Ectodermal cell (in vitro differentiated cells): ENCODE measurements around the gene MAGEE1. TPM values are rescaled to one million over a fixed set of nuclear protein-coding genes. Genes with fewer than 3 reads are reported as not detected.

Experiments
- H3K27ac ChIP-seq: 2 replicates; pipeline ENCODE4 v1.7.0; 2013; ENCODE audit warnings: mild to moderate bottlenecking, low read depth, low read length; ENCODE audit not compliant: insufficient read depth, poor library complexity, severe bottlenecking
- H3K27me3 ChIP-seq: 2 replicates; pipeline ENCODE4 v1.7.0; 2013; ENCODE audit warnings: mild to moderate bottlenecking, low read length; ENCODE audit not compliant: insufficient read depth, control insufficient read depth, poor library complexity, severe bottlenecking
- H3K36me3 ChIP-seq: one replicate; pipeline ENCODE4 v1.7.0; 2013; ENCODE audit warnings: low read length; ENCODE audit not compliant: control insufficient read depth, insufficient read depth
- H3K4me1 ChIP-seq: one replicate; pipeline ENCODE4 v1.7.0; 2013; ENCODE audit warnings: low read length; ENCODE audit not compliant: control insufficient read depth, insufficient read depth
- H3K4me3 ChIP-seq: 2 replicates; pipeline ENCODE4 v1.7.0; 2013; ENCODE audit warnings: low read depth, low read length, control low read depth; ENCODE audit not compliant: insufficient read depth
- H3K9me3 ChIP-seq: 2 replicates; pipeline ENCODE4 v1.7.0; 2013; ENCODE audit warnings: mild to moderate bottlenecking, low read length, moderate library complexity; ENCODE audit not compliant: control insufficient read depth
- WGBS, 2 experiments: methylation state at CpG; one replicate each; pipeline ENCODE4 v1.1.7; 2013; ENCODE audit warnings: missing lambda C conversion rate in 2 of 2; 5-methylcytosine and 5-hydroxymethylcytosine counted together
- polyA plus RNA-seq, 4 experiments: library from polyadenylated mRNA; stranded (reverse); fragments of 50-300 nt; gene quantifications; one replicate each; pipeline ENCODE4 v1.2.3, GENCODE V29; 2013

Gene MAGEE1, protein sequence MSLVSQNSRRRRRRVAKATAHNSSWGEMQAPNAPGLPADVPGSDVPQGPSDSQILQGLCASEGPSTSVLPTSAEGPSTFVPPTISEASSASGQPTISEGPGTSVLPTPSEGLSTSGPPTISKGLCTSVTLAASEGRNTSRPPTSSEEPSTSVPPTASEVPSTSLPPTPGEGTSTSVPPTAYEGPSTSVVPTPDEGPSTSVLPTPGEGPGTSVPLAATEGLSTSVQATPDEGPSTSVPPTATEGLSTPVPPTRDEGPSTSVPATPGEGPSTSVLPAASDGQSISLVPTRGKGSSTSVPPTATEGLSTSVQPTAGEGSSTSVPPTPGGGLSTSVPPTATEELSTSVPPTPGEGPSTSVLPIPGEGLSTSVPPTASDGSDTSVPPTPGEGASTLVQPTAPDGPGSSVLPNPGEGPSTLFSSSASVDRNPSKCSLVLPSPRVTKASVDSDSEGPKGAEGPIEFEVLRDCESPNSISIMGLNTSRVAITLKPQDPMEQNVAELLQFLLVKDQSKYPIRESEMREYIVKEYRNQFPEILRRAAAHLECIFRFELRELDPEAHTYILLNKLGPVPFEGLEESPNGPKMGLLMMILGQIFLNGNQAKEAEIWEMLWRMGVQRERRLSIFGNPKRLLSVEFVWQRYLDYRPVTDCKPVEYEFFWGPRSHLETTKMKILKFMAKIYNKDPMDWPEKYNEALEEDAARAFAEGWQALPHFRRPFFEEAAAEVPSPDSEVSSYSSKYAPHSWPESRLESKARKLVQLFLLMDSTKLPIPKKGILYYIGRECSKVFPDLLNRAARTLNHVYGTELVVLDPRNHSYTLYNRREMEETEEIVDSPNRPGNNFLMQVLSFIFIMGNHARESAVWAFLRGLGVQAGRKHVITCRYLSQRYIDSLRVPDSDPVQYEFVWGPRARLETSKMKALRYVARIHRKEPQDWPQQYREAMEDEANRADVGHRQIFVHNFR
- polyA plus RNA-seq (2013, experiment 1 of 4), result 9.9 TPM
- 9.7 TPM for polyA plus RNA-seq (2013, experiment 2 of 4)
- polyA plus RNA-seq (2013, experiment 3 of 4), result 8.1 TPM
- 8.8 TPM for polyA plus RNA-seq (2013, experiment 4 of 4)

DNA sequence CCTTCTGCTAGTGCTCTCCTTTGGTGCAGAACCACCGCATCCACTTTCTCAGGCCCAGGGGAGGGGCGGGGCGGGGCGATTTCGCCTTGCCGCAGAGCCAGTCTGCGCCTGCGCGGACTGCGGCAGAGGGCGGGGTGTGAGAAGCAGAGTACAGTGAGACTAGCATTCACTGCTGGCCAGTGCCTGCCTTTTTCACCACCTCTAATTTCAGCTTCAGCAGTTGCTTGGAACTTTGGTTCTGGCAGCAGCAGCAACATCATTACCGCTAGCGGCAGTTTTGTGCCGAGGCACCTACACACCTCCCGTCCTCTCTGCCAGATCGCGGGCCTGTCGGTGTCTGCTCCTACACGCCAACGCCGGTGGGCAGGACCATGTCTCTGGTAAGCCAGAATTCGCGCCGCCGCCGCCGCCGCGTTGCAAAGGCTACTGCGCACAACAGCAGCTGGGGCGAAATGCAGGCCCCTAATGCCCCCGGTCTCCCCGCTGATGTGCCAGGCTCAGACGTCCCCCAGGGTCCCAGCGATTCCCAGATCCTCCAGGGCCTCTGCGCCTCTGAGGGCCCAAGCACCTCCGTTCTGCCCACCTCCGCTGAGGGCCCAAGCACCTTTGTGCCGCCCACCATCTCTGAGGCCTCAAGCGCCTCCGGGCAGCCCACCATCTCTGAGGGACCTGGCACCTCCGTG lies at the start of gene MAGEE1:
MAGEE1 (plus strand) TSS at position 151 of the 683 bp plus-strand sequence; CDS start at position 372, 221 bp downstream.
- Histone ChIP-seq H3K36me3 (no peaks in the 10 kb centered on the region), H3K4me1 (no peaks in the 10 kb centered on the region), H3K27ac (no peak within 1 kb of the TSS), H3K9me3 (no peaks in the 10 kb centered on the region), H3K4me3 (peak within 1 kb of the TSS; percentile 63), H3K27me3 (no peaks in the 10 kb centered on the region)
- 0% methylated on average over 38 to 42 of the region's 42 CpGs for WGBS, 2 experiments

DNA sequence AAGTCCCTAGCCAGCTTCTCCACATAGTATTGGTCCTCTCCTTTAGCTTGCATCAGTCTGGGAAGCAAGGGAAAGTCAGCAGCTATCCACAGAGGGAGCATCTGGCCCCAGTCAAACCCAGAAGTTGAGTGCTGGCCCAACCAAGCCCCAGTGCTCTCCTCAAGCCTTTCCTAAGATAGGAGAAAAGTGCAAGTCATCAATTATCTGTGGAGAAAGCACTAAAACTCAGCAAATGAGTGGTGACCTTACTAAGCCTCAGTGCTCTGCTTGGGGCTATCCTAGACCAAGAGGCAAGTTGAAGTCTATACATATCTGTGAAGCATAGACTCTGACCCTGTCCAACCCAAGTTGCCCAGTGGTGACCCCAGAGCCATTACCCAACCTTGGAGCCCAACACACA lies 28.5 kb upstream of the MAGEE1 start:
- H3K4me3 ChIP-seq, result no peak overlapping the region

DNA sequence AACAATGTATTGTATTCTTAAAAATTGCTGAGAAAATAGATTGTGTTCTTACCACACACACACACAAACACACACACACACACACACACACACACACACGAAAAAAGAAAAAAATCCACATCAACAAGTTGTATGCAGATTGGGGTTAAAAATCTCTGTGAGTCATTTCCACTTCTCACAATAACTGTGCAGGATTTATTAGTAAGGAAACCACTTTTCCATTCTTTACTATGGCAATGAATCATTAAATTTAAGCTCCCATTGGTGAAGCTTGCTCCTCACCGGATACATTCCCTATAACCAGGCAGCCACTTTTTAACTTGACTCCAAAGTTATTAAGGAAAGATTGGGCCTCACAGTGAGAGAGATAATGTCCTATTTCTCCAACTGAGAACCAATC lies 19.7 kb upstream of the MAGEE1 start:
- Histone ChIP-seq H3K27ac (no peak overlapping the region), H3K4me3 (no peak overlapping the region), H3K4me1 (no peaks in the 10 kb centered on the region), H3K36me3 (no peaks in the 10 kb centered on the region), H3K27me3 (no peaks in the 10 kb centered on the region), H3K9me3 (no peaks in the 10 kb centered on the region)
- 67 to 100% methylated on average over 1 of the region's 2 CpGs for WGBS, 2 experiments

More for the DNA sequence above, 28.5 kb upstream of the MAGEE1 start:
- H3K36me3 ChIP-seq, result no peaks in the 10 kb centered on the region
- H3K27ac ChIP-seq, result no peak overlapping the region
- no peaks in the 10 kb centered on the region for H3K9me3 ChIP-seq
- H3K27me3 ChIP-seq, result no peaks in the 10 kb centered on the region
- no peaks in the 10 kb centered on the region for H3K4me1 ChIP-seq

DNA sequence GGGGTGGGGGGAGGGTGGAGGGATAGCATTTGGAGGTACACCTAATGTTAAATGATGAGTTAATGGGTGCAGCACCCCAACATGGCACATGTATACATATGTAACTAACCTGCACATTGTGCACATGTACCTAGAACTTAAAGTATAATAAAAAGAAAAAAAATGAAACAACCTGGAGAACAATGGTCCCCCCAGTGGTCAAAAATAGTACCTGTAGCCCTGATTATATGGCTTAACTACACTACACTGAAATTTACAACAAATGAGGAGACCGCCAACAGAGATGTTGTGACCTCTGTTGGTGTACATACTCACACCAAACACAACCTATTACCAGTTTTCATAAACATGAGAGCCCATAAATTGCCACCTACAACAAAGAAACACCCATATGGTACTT lies 7.3 kb upstream of the MAGEE1 start:
- no peaks in the 10 kb centered on the region for H3K27me3 ChIP-seq
- no peaks in the 10 kb centered on the region for H3K4me1 ChIP-seq
- 90 to 92% methylated on average over 1 of the region's 1 CpG for WGBS, 2 experiments
- H3K9me3 ChIP-seq, result no peaks in the 10 kb centered on the region
- H3K27ac ChIP-seq, result no peak overlapping the region
- H3K36me3 ChIP-seq, result no peaks in the 10 kb centered on the region
- H3K4me3 ChIP-seq, result no peak overlapping the region

DNA sequence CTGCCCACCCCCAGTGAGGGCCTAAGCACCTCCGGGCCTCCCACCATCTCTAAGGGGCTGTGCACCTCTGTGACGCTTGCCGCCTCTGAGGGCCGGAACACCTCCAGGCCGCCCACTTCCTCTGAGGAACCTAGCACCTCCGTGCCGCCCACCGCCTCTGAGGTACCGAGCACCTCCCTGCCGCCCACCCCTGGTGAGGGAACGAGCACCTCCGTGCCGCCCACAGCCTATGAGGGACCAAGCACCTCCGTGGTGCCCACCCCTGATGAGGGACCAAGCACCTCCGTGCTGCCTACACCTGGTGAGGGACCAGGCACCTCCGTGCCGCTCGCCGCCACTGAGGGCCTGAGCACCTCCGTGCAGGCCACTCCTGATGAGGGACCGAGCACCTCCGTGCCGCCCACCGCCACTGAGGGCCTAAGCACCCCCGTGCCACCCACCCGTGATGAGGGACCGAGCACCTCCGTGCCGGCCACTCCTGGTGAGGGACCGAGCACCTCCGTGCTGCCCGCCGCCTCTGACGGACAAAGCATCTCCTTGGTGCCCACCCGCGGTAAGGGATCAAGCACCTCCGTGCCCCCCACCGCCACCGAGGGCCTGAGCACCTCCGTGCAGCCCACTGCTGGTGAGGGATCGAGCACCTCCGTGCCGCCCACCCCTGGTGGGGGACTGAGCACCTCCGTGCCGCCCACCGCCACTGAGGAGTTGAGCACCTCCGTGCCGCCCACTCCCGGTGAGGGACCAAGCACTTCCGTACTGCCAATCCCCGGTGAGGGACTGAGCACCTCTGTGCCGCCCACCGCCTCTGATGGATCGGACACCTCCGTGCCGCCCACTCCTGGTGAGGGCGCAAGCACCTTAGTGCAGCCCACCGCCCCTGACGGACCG lies 977 bp downstream of the MAGEE1 start:
- peak overlapping the region; percentile 63 for H3K4me3 ChIP-seq
- H3K36me3 ChIP-seq, result no peaks in the 10 kb centered on the region
- H3K27ac ChIP-seq, result no peak overlapping the region
- no peaks in the 10 kb centered on the region for H3K4me1 ChIP-seq
- 43% methylated on average over 60 of the region's 60 CpGs for WGBS, 2 experiments
- H3K27me3 ChIP-seq, result no peaks in the 10 kb centered on the region
- H3K9me3 ChIP-seq, result no peaks in the 10 kb centered on the region

DNA sequence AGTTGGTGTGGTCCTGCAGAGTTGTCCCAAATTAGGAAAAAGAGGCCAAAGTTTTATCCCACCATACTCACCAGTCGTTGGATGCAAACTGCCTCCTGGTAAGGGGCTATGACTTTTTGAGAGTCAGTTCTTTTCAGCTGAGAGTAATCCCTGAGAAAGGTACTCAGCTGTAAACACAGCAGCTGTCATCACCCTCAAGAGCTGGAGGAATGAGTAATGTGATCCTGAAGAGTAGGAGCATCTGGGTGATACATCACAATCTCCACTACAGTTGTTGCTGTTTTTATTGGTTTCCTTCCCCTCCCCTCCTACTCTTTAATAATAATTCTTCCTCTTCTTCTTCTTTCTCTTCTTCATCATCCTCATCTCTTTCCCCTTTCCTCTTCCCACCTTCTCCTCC lies 5.7 kb downstream of the MAGEE1 start:
- Histone ChIP-seq H3K9me3 (no peaks in the 10 kb centered on the region), H3K4me1 (no peaks in the 10 kb centered on the region), H3K4me3 (no peak overlapping the region), H3K27me3 (no peaks in the 10 kb centered on the region), H3K27ac (no peak overlapping the region), H3K36me3 (no peaks in the 10 kb centered on the region)
- WGBS, 2 experiments, result 33% methylated on average over 1 of the region's 1 CpG; no CpG with 5 or more reads in 1 of the 2 experiments

DNA sequence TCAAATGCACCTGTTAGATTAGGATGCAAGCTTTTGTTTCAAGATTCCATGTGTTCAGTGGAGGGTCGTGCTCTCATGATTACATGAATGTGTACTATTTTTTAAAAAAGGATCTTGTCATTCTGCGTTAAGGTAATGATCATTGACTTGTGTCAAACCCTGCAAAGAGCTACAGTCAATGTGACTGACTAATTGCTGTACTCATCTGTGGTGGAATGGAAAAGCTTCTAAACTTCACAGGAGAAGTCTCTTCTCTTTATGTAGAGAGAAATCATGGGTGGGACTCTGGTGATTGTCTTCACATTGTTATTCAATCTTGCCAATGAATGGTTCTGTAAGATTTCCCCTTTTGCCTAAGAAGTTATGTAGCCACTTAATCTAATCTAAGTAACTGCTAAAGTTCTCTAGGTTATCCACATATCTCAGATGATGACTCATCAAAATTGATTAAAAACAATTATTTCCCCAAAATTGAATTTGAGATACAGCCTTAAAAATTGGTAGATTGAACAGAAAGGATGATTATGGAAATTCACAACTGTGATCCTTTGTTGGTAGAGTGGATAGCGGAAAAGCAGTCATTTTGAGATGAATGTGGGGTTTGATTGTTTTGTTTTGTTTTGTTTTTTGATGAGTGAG lies 6.7 kb downstream of the MAGEE1 start:
- H3K36me3 ChIP-seq, result no peaks in the 10 kb centered on the region
- no peak overlapping the region for H3K4me3 ChIP-seq
- WGBS, 2 experiments, result 86 to 96% methylated on average over 3 of the region's 3 CpGs
- H3K4me1 ChIP-seq, result no peaks in the 10 kb centered on the region
- no peaks in the 10 kb centered on the region for H3K27me3 ChIP-seq
- H3K27ac ChIP-seq, result no peak overlapping the region
- H3K9me3 ChIP-seq, result no peaks in the 10 kb centered on the region

DNA sequence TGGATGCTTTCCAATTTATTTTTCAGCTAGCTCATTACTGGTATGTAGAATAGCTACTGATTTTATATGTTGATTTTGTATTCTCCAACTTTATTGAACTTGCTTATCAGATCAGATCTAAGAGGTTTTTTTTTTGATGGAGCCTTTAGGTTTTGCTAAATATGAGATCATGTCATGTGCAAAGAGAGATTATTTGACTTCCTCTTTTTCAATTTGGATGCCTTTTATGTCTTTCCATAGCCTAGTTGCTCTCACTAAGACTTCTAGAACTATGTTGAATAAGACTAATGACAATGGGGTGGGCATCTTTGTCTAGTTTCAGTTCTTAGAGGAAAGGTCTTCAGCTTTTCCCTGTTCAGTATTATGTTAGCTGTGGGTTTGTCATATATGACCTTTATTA lies 11.7 kb downstream of the MAGEE1 start:
- H3K4me1 ChIP-seq, result no peaks in the 10 kb centered on the region
- H3K27ac ChIP-seq, result no peak overlapping the region
- H3K36me3 ChIP-seq, result no peaks in the 10 kb centered on the region
- H3K4me3 ChIP-seq, result no peak overlapping the region
- H3K9me3 ChIP-seq, result no peaks in the 10 kb centered on the region
- H3K27me3 ChIP-seq, result no peaks in the 10 kb centered on the region
